Spleen (tissue), 7 donors: Measurements from ENCODE around the gene CCDC71L.

Experiments used
- CTCF ChIP-seq, 11 experiments: fragments of 200-600 bp in 7 of 11; fragments of 450-650 bp in 4 of 11; sonication (generic) in 4 of 11; IDR thresholded peaks in 8 of 11; conservative IDR thresholded peaks in 3 of 11; 1 replicate in 7 of 11; 2 replicates in 4 of 11; pipeline versions ENCODE4 v1.4.0 to v1.8.0; 2016 to 2021; ENCODE audit warnings: antibody characterized with exemption in 11 of 11, inconsistent platforms in 4 of 11, mild to moderate bottlenecking in 1 of 11
- POLR2A ChIP-seq, 3 donors: fragments of 450-650 bp; IDR thresholded peaks; one replicate each; pipeline ENCODE4 v1.5.1; 2017; ENCODE audit warnings: antibody characterized with exemption in 3 of 3, mild to moderate bottlenecking in 1 of 3
- POLR2AphosphoS5 ChIP-seq, 3 donors: sonication (generic); formaldehyde crosslinking; IDR thresholded peaks; one replicate each; pipeline ENCODE4 v1.5.1; 2017; ENCODE audit warnings: antibody characterized with exemption in 3 of 3
- donor health status: DM: no; HTN: no; CAD: no; lungs with moderate emphysema.
- donor health status: DM: no; HTN: no; CAD: no.
- donor health status: DM: no; HTN: no; CAD: no.

- no peak for TF ChIP-seq POLR2A (IDR thresholded peaks at IDR 0.05)
- TF ChIP-seq POLR2AphosphoS5 (IDR thresholded peaks at IDR 0.05), result no peak
- no peak for TF ChIP-seq CTCF (IDR thresholded peaks at IDR 0.05 in 8 of 11, conservative IDR thresholded peaks at IDR 0.05 in 3 of 11)
Measured at GRCh38 chr7:106664343-106664742, 3.4 kb upstream of the CCDC71L start.
